GM23338 (cell line): Measurements from ENCODE around the gene ARID1B. TPM values are rescaled to one million over a fixed set of nuclear protein-coding genes. Genes with fewer than 3 reads are reported as not detected.

Experiments used
- ATAC-seq: fragments of 200-7000 bp; cut with Tn5 transposase; 3 replicates; pipeline ENCODE4 v1.9.1; 2020
- DNase-seq: peaks from one replicate; pipeline ENCODE4 v3.0.0-alpha.2; 2015; ENCODE audit warnings: low spot score
- H2AFZ ChIP-seq: fragments of 200-600 bp; sonication (generic); 2 replicates; pipeline ENCODE4 v1.8.0; 2016; ENCODE audit warnings: antibody characterized with exemption, mild to moderate bottlenecking, moderate library complexity
- H3F3A ChIP-seq: fragments of 200-600 bp; sonication (generic); replicated peaks from 2 replicates; pipeline ENCODE4 v1.8.0; 2017; ENCODE audit warnings: antibody characterized with exemption, mixed run types, low read depth
- H3K27ac ChIP-seq: fragments of 200-600 bp; sonication (generic); 2 replicates; pipeline ENCODE4 v1.6.1; 2016; ENCODE audit warnings: low read depth
- H3K27me3 ChIP-seq: fragments of 200-600 bp; sonication (generic); 2 replicates; pipeline ENCODE4 v1.8.0; 2016; ENCODE audit warnings: mild to moderate bottlenecking, mixed run types, moderate library complexity; ENCODE audit not compliant: insufficient read depth
- H3K36me3 ChIP-seq: fragments of 200-600 bp; sonication (generic); 2 replicates; pipeline ENCODE4 v1.8.0; 2016; ENCODE audit warnings: mild to moderate bottlenecking; ENCODE audit not compliant: insufficient read depth
- H3K4me1 ChIP-seq: fragments of 200-600 bp; sonication (generic); 2 replicates; pipeline ENCODE4 v1.8.0; 2016; ENCODE audit warnings: mild to moderate bottlenecking, moderate library complexity; ENCODE audit not compliant: insufficient read depth
- H3K4me2 ChIP-seq: fragments of 200-600 bp; sonication (generic); 2 replicates; pipeline ENCODE4 v1.7.1; 2017; ENCODE audit warnings: mixed run types
- H3K4me3 ChIP-seq: fragments of 200-600 bp; sonication (generic); 2 replicates; pipeline ENCODE4 v1.6.1; 2016; ENCODE audit warnings: mixed run types
- H3K79me2 ChIP-seq: fragments of 200-600 bp; sonication (generic); replicated peaks from 2 replicates; pipeline ENCODE4 v1.8.0; 2017; ENCODE audit warnings: mild to moderate bottlenecking; ENCODE audit not compliant: insufficient read depth
- H3K9me2 ChIP-seq: fragments of 200-600 bp; sonication (generic); 2 replicates; pipeline ENCODE4 v1.8.0; 2017; ENCODE audit not compliant: insufficient read depth
- H4K20me1 ChIP-seq: fragments of 200-600 bp; sonication (generic); replicated peaks from 2 replicates; pipeline ENCODE4 v1.8.0; 2017; ENCODE audit warnings: mild to moderate bottlenecking; ENCODE audit not compliant: insufficient read depth
- H3K27ac Mint-ChIP-seq: 2 replicates; pipeline ENCODE4 v1.8.0; 2020; ENCODE audit warnings: inconsistent platforms, mild to moderate bottlenecking, moderate library complexity, mixed read lengths
- H3K27me3 Mint-ChIP-seq: 3 replicates; pipeline ENCODE4 v1.8.0; 2022; ENCODE audit warnings: low read depth, mild to moderate bottlenecking, moderate library complexity, mixed read lengths, inconsistent platforms; ENCODE audit not compliant: insufficient read depth, poor library complexity
- H3K36me3 Mint-ChIP-seq: 3 replicates; pipeline ENCODE4 v1.8.0; 2021; ENCODE audit warnings: low read depth, mild to moderate bottlenecking, inconsistent platforms, moderate library complexity, mixed read lengths
- H3K4me1 Mint-ChIP-seq: 3 replicates; pipeline ENCODE4 v1.8.0; 2020; ENCODE audit warnings: mild to moderate bottlenecking, inconsistent platforms, mixed read lengths
- H3K4me3 Mint-ChIP-seq: 3 replicates; pipeline ENCODE4 v1.8.0; 2021; ENCODE audit warnings: moderate library complexity, mild to moderate bottlenecking, inconsistent platforms, mixed read lengths
- H3K9me3 Mint-ChIP-seq: 3 replicates; pipeline ENCODE4 v1.8.0; 2020; ENCODE audit warnings: moderate library complexity, mild to moderate bottlenecking, inconsistent platforms, mixed read lengths
- CREB1 ChIP-seq: fragments of 250-450 bp; sonication (Bioruptor Pico); IDR thresholded peaks from 2 replicates; pipeline ENCODE4 v1.5.0; 2020; ENCODE audit warnings: low read depth, mild to moderate bottlenecking, moderate library complexity
- EZH2 ChIP-seq: fragments of 200-600 bp; sonication (generic); IDR thresholded peaks from one replicate; pipeline ENCODE4 v1.8.0; 2017; ENCODE audit warnings: antibody characterized with exemption, mild to moderate bottlenecking, low read depth; ENCODE audit not compliant: unreplicated experiment
- JUNB ChIP-seq: IDR thresholded peaks from one replicate; pipeline ENCODE4 v1.6.1; 2016; ENCODE audit warnings: antibody characterized with exemption; ENCODE audit not compliant: unreplicated experiment
- NANOG ChIP-seq: IDR thresholded peaks from 2 replicates; pipeline ENCODE4 v1.6.1; 2016; ENCODE audit warnings: antibody characterized with exemption, borderline replicate concordance
- POLR2AphosphoS5 ChIP-seq: IDR thresholded peaks from 2 replicates; pipeline ENCODE4 v1.6.1; 2016; ENCODE audit warnings: antibody characterized with exemption, low read depth
- STAT1 ChIP-seq: IDR thresholded peaks from one replicate; pipeline ENCODE4 v1.6.1; 2016; ENCODE audit warnings: antibody characterized with exemption; ENCODE audit not compliant: unreplicated experiment
- polyA plus RNA-seq: library from polyadenylated mRNA; unstranded; fragments of >200 nt; fragmentation: Nextera tagmentation; extraction: Ambion mirVana; gene quantifications from 2 replicates; pipeline ENCODE4 v1.2.1, GENCODE V29; 2016
- total RNA-seq: library from RNA; depleted of rRNA; stranded (reverse); fragments of >200 nt; shearing (Covaris generic); gene quantifications from 2 replicates; pipeline ENCODE4 v1.2.3, GENCODE V29; 2014
- TF ChIP-seq, protein P1 (sequence below), 2 experiments: fragments of 200-600 bp in 1 of 2; sonication (generic) in 1 of 2; conservative IDR thresholded peaks; 2 replicates each; pipeline versions ENCODE4 v1.5.1 to v1.6.1; 2016 to 2017; ENCODE audit warnings: antibody characterized with exemption in 2 of 2, low read depth in 2 of 2, mild to moderate bottlenecking in 2 of 2, moderate library complexity in 1 of 2
- TF ChIP-seq, protein P2 (sequence below): IDR thresholded peaks from 2 replicates; pipeline ENCODE4 v1.6.1; 2016; ENCODE audit warnings: antibody characterized with exemption
- TF ChIP-seq, protein P3 (sequence below): IDR thresholded peaks from one replicate; pipeline ENCODE4 v1.6.1; 2018; ENCODE audit warnings: antibody characterized with exemption; ENCODE audit not compliant: unreplicated experiment

Gene ARID1B
- total and polyA plus RNA-seq, 2 experiments from 2014 or later = 59.3 to 72.2 TPM

DNA sequence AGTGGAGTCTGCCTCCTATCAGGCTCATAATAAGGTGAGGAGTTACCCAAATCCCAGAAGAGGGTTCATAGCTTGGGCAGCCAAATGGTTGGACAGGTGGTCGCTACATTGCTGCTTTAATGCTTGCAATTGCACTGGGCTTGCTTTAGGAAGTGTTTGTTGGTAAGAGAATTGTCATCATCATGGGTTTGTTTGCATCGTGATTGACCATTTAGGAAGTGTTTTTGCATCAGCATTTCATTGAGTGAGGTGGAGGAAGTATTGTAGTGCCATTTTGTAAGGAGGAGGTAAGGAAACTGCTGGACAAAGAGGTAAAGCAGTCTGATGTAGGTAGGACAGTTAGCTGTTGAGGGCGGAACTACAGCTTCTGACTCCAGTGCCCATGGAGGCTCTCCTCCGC, 101.5 kb downstream of the ARID1B start:
- no peak for ATAC-seq
- no peaks in the 10 kb centered on the region for H3K9me3 Mint-ChIP-seq
- no peak overlapping the region for H3K4me2 ChIP-seq
- H3K27ac ChIP-seq = no peak overlapping the region
- no peak overlapping the region for H3K4me3 Mint-ChIP-seq
- H3K36me3 Mint-ChIP-seq = peaks cover 3% of the 10 kb centered on the region; the same call in 1 of the 3 replicates
- peaks cover 13% of the 10 kb centered on the region for H3K27me3 Mint-ChIP-seq
- no peak overlapping the region for H2AFZ ChIP-seq
- H3F3A ChIP-seq = no peaks in the 10 kb centered on the region
- H3K4me1 Mint-ChIP-seq = peaks cover 72% of the 10 kb centered on the region
- H3K79me2 ChIP-seq = peaks cover 100% of the 10 kb centered on the region
- TF ChIP-seq, protein P1, sequence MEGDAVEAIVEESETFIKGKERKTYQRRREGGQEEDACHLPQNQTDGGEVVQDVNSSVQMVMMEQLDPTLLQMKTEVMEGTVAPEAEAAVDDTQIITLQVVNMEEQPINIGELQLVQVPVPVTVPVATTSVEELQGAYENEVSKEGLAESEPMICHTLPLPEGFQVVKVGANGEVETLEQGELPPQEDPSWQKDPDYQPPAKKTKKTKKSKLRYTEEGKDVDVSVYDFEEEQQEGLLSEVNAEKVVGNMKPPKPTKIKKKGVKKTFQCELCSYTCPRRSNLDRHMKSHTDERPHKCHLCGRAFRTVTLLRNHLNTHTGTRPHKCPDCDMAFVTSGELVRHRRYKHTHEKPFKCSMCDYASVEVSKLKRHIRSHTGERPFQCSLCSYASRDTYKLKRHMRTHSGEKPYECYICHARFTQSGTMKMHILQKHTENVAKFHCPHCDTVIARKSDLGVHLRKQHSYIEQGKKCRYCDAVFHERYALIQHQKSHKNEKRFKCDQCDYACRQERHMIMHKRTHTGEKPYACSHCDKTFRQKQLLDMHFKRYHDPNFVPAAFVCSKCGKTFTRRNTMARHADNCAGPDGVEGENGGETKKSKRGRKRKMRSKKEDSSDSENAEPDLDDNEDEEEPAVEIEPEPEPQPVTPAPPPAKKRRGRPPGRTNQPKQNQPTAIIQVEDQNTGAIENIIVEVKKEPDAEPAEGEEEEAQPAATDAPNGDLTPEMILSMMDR (conservative IDR thresholded peaks at IDR 0.05; ENCODE audit: low read depth in 2 of 2) = no peak
- TF ChIP-seq EZH2 = no peak
- TF ChIP-seq, protein P2, sequence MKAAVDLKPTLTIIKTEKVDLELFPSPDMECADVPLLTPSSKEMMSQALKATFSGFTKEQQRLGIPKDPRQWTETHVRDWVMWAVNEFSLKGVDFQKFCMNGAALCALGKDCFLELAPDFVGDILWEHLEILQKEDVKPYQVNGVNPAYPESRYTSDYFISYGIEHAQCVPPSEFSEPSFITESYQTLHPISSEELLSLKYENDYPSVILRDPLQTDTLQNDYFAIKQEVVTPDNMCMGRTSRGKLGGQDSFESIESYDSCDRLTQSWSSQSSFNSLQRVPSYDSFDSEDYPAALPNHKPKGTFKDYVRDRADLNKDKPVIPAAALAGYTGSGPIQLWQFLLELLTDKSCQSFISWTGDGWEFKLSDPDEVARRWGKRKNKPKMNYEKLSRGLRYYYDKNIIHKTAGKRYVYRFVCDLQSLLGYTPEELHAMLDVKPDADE = no peak
- TF ChIP-seq, protein P3, sequence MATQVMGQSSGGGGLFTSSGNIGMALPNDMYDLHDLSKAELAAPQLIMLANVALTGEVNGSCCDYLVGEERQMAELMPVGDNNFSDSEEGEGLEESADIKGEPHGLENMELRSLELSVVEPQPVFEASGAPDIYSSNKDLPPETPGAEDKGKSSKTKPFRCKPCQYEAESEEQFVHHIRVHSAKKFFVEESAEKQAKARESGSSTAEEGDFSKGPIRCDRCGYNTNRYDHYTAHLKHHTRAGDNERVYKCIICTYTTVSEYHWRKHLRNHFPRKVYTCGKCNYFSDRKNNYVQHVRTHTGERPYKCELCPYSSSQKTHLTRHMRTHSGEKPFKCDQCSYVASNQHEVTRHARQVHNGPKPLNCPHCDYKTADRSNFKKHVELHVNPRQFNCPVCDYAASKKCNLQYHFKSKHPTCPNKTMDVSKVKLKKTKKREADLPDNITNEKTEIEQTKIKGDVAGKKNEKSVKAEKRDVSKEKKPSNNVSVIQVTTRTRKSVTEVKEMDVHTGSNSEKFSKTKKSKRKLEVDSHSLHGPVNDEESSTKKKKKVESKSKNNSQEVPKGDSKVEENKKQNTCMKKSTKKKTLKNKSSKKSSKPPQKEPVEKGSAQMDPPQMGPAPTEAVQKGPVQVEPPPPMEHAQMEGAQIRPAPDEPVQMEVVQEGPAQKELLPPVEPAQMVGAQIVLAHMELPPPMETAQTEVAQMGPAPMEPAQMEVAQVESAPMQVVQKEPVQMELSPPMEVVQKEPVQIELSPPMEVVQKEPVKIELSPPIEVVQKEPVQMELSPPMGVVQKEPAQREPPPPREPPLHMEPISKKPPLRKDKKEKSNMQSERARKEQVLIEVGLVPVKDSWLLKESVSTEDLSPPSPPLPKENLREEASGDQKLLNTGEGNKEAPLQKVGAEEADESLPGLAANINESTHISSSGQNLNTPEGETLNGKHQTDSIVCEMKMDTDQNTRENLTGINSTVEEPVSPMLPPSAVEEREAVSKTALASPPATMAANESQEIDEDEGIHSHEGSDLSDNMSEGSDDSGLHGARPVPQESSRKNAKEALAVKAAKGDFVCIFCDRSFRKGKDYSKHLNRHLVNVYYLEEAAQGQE = no peak
- no peak for TF ChIP-seq CREB1 (CRISPR knock-in tag)
- TF ChIP-seq POLR2AphosphoS5 = no peak
- H3K27me3 ChIP-seq = no peaks in the 10 kb centered on the region
- no peak overlapping the region for H3K27ac Mint-ChIP-seq
- H3K9me2 ChIP-seq = no peaks in the 10 kb centered on the region
- H4K20me1 ChIP-seq = peaks cover 45% of the 10 kb centered on the region
- H3K4me1 ChIP-seq = peaks cover 52% of the 10 kb centered on the region
- H3K36me3 ChIP-seq = no peaks in the 10 kb centered on the region
- no peak for DNase-seq
- no peak overlapping the region for H3K4me3 ChIP-seq

DNA sequence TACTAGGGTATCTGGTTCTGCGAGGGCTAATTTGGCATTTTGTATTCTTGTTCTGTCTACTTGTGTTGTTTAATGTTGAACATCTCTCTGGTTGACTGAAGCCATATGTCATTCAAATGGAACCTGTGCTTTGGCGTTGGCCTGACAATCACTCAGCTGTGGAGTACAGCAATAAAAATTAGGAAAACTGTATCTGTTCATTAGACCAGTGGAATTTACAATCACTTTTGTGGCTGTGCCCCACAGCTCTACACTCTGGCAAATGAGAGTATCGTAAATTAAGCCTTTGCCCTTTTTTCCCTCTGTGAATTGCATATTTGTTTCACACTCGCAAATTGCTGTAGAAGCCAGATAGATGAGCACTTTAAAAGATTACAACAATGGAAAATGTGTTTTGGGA, 102.0 kb downstream of the ARID1B start:
- Mint-ChIP-seq H3K4me1 (peaks cover 74% of the 10 kb centered on the region), H3K27ac (no peak overlapping the region), H3K36me3 (peaks cover 3% of the 10 kb centered on the region; the same call in 1 of the 3 replicates), H3K27me3 (peaks cover 13% of the 10 kb centered on the region), H3K4me3 (no peak overlapping the region), H3K9me3 (no peaks in the 10 kb centered on the region)
- Histone ChIP-seq H3K4me2 (no peak overlapping the region), H3K4me3 (no peak overlapping the region), H2AFZ (no peak overlapping the region), H3F3A (no peaks in the 10 kb centered on the region), H3K4me1 (peaks cover 57% of the 10 kb centered on the region), H3K79me2 (peaks cover 100% of the 10 kb centered on the region), H3K27ac (peak overlapping the region; percentile 14; the same call in 1 of the 2 replicates), H4K20me1 (peaks cover 43% of the 10 kb centered on the region), H3K9me2 (no peaks in the 10 kb centered on the region), H3K36me3 (no peaks in the 10 kb centered on the region), H3K27me3 (no peaks in the 10 kb centered on the region)
- ATAC-seq = no peak
- TF ChIP-seq EZH2 = no peak
- no peak for TF ChIP-seq STAT1
- TF ChIP-seq JUNB = no peak
- TF ChIP-seq, protein P3 = no peak
- TF ChIP-seq NANOG = no peak
- no peak for TF ChIP-seq CREB1 (CRISPR knock-in tag)
- DNase-seq = no peak
